HTERT RPE-1 (cell line): ENCODE measurements around the gene ABHD11.
"Not testable (repeated sequence)": the region's sequence is repeated elsewhere in the genome, so short reads cannot be mapped to it uniquely, and the experiment has no call there.

Experiments used
- in situ Hi-C: fragments of 300-500 bp; cut with MboI; formaldehyde crosslinking; loops from 4 replicates; pipeline ENCODE4 v1.14.3; 2020; ENCODE audit warnings: low sequenced_read_pairs

The ABHD11 gene

GRCh38 chr7:73746378-73746777 is 7.8 kb upstream of the ABHD11 start:
- in situ Hi-C loops, result no loop called here

- in situ Hi-C loops, result no loop called here
Measured at GRCh38 chr7:73742753-73743641, 4.4 kb upstream of the ABHD11 start.

- in situ Hi-C loops, result no loop called here
Measured at GRCh38 chr7:73742338-73742752, 3.7 kb upstream of the ABHD11 start.

- in situ Hi-C loops, result no loop called here
Measured at GRCh38 chr7:73741600-73741999, 3.0 kb upstream of the ABHD11 start.

GRCh38 chr7:73740771-73741170 is 2.2 kb upstream of the ABHD11 start:
- in situ Hi-C loops, result no loop called here

GRCh38 chr7:73740212-73740611 is 1.6 kb upstream of the ABHD11 start:
- in situ Hi-C loops, result no loop called here

- in situ Hi-C loops, result no loop called here
Measured at GRCh38 chr7:73739387-73739767, 775 bp upstream of the ABHD11 start.

GRCh38 chr7:73738220-73738611 is 386 bp downstream of the ABHD11 start:
- in situ Hi-C loops, result no loop called here

- in situ Hi-C loops, result no loop called here
Measured at GRCh38 chr7:73737491-73738219, 947 bp downstream of the ABHD11 start.

- in situ Hi-C loops, result no loop called here
Measured at GRCh38 chr7:73736885-73737284, 1.7 kb downstream of the ABHD11 start.

GRCh38 chr7:73735528-73735905 is 3.1 kb downstream of the ABHD11 start:
- in situ Hi-C loops, result no loop called here

- in situ Hi-C loops, result no loop called here
Measured at GRCh38 chr7:73734619-73735527, 3.7 kb downstream of the ABHD11 start.

GRCh38 chr7:73732397-73732796 is 6.2 kb downstream of the ABHD11 start:
- in situ Hi-C loops, result no loop called here

GRCh38 chr7:73730485-73730884 is 8.1 kb downstream of the ABHD11 start:
- in situ Hi-C loops, result no loop called here

GRCh38 chr7:73728551-73728950 is 10.1 kb downstream of the ABHD11 start:
- in situ Hi-C loops, result no loop called here

- in situ Hi-C loops, result no loop called here
Measured at GRCh38 chr7:73727952-73728351, 10.7 kb downstream of the ABHD11 start.

GRCh38 chr7:73726083-73726466 is 12.5 kb downstream of the ABHD11 start:
- in situ Hi-C loops, result no loop called here

GRCh38 chr7:73723813-73724212 is 14.8 kb downstream of the ABHD11 start:
- in situ Hi-C loops, result no loop called here

- in situ Hi-C loops, result no loop called here
Measured at GRCh38 chr7:73722785-73723184, 15.8 kb downstream of the ABHD11 start.

- in situ Hi-C loops, result not testable (repeated sequence)
Measured at GRCh38 chr7:73722182-73722581, 16.4 kb downstream of the ABHD11 start.

- in situ Hi-C loops, result no loop called here
Measured at GRCh38 chr7:73721377-73721817, 17.2 kb downstream of the ABHD11 start.
